ENCODE data around the gene CEP63.

CEP63 gene

GRCh38 chr3:134485718-134486576 is at the start of gene CEP63, which contains the start of gene ANAPC13:
CEP63 (plus strand) TSS chr3:134486057; CDS start chr3:134495321, 9,264 bp downstream.
ANAPC13 (minus strand) TSS chr3:134485985; CDS start chr3:134482904, 3,081 bp downstream.
- TF ChIP-seq CTCF (conservative IDR thresholded peaks at IDR 0.05), result no peak
- peak; percentile 92 for TF ChIP-seq ZFX (IDR thresholded peaks at IDR 0.05)
- H3K27ac ChIP-seq, result peak within 1 kb of the TSS; percentile 90

GRCh38 chr3:134437211-134437752 is 48.6 kb upstream of the CEP63 start:
- no peak for TF ChIP-seq CTCF (conservative IDR thresholded peaks at IDR 0.05)
- TF ChIP-seq ZFX (IDR thresholded peaks at IDR 0.05), result no peak
- no peak overlapping the region for H3K27ac ChIP-seq

GRCh38 chr3:134441321-134441720 is 44.5 kb upstream of the CEP63 start:
- TF ChIP-seq ZFX (IDR thresholded peaks at IDR 0.05) (no peak), CTCF (conservative IDR thresholded peaks at IDR 0.05) (no peak)
- H3K27ac ChIP-seq, result no peak overlapping the region

- no peak overlapping the region for H3K27ac ChIP-seq
- TF ChIP-seq ZFX (IDR thresholded peaks at IDR 0.05), result no peak
- TF ChIP-seq CTCF (conservative IDR thresholded peaks at IDR 0.05), result no peak
These were observed 44.0 kb upstream of the CEP63 start for GRCh38 chr3:134441821-134442220.

GRCh38 chr3:134445095-134445494 is 40.8 kb upstream of the CEP63 start:
- TF ChIP-seq CTCF (conservative IDR thresholded peaks at IDR 0.05) (no peak), ZFX (IDR thresholded peaks at IDR 0.05) (no peak)
- no peak overlapping the region for H3K27ac ChIP-seq

GRCh38 chr3:134445636-134446035 is 40.2 kb upstream of the CEP63 start:
- H3K27ac ChIP-seq, result no peak overlapping the region
- TF ChIP-seq ZFX (IDR thresholded peaks at IDR 0.05) (no peak), CTCF (conservative IDR thresholded peaks at IDR 0.05) (no peak)

- H3K27ac ChIP-seq, result no peak overlapping the region
- TF ChIP-seq ZFX (IDR thresholded peaks at IDR 0.05) (no peak), CTCF (conservative IDR thresholded peaks at IDR 0.05) (no peak)
These were observed 39.1 kb upstream of the CEP63 start for GRCh38 chr3:134446800-134447199.

Data from C4-2B (cell line).